Non-pigmented ciliary epithelial cell (primary cell): Measurements from ENCODE around the gene ADRA1B.
"Not testable (repeated sequence)": the region's sequence is repeated elsewhere in the genome, so short reads cannot be mapped to it uniquely, and the experiment has no call there.

Experiments used
- DNase-seq: peaks from one replicate; pipeline ENCODE4 v3.0.0-alpha.2; 2010; ENCODE audit warnings: low read depth

ADRA1B gene

DNA sequence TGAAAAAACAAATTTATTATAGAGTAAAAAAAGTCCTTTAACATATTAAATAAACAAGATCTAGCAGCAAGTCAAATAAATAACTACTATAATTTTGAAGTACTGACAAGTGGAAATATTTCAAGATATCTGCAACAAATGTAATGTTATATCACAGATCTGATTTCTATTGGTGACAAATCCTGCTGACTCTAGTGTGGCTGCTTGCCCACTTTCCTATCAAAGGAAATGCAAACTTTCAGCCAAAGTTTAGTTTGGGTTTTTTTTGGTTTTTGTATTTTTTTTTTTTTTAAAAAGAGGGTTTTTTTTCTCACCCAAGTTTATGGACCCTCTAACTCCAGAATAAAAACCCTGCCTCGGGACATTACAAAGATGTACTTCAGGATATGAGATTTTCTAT lies 12.9 kb downstream of the ADRA1B start:
- DNase-seq, result no peak

DNA sequence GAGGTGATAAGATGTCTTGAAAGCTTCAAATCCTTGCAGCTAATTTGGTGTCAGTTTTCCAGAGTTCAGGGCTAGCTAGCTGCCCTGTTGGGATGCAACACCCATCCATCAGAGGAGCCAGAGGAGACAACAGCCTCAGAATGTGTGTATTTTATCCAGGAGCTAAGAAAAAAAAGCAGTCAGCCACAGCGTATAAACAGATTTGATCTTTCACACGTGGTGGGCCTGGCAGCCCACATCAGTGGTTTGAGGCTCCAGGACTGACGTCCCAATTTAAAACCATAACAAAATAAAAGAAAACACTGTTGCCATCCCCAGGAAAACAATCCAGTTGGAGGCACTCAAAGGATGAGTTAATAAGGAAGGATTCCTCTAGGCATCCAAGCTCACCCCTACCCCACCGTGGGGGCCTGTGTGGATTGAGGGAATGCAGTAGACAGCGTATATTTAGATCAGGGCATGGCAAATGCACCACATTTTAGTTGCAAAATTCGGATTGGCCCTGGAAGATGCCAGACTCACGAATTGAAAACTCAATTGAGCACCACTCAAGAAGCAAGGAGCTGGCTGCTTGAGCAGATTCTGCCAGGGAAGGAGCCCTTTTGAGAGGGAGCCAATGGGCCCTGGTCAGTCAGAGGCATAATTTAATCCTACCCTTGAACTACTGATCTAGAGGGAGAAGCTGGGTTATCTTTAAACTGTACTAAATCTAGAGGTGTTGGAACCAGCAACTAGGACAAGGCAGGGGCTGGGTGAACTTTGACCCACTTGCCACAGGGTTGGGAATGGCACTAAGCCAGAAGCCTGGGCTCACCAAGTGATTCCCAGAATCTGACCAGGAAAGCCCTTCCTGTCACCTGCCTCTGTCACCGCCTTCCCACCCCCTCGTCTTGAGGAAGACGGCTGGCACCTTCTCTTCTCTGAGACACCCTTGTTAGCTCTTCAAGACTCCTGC lies 17.5 kb downstream of the ADRA1B start:
- DNase-seq, result no peak

DNA sequence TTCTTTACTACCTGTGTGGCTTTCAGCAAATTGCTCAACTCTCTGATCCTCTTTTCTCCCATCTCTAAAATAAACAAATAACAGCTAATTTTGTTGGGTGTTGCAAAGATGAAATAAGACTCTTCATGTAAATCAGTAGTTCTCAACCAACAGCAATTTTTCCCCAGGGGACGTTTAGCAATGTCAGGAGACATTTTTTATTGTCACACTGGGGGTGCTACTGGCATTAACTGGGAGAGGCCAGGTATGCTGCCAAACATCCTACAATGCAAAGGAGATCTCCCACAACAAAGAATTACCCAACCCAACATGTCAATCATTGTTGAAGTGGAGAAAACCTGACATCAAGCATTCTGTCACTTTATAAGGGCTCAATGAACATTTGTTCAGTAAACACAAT lies 19.7 kb downstream of the ADRA1B start:
- DNase-seq, result no peak

DNA sequence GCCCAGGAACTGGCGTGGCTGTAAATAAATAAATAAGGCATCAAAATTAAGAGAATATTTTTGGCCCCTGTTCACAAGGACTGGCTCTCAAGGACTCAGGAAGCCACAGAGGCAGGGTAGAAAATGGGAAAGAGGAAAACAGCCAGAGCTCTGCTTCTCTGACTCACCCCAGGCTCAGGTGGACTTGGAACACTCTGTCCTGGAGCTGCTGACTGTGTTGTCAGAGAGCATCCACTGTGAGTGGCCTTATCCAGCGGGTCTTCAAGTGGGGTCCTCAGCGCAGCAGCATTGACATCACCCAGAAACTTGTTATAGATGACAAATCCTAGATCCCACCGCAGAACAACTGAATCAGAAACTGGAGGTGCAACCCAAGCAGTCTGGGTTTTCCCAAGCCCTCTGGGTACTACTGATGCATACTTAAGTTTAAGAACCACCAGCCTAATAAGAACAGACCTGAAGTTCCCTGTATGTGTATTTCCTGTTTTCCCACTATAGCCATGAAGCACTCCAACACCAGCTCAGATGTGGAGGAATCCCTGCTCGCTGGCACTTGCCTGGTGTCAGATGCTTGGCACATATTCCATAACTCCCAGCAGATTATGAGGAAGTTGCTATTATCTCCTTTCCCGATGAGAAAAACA lies 20.5 kb downstream of the ADRA1B start:
- no peak for DNase-seq

DNA sequence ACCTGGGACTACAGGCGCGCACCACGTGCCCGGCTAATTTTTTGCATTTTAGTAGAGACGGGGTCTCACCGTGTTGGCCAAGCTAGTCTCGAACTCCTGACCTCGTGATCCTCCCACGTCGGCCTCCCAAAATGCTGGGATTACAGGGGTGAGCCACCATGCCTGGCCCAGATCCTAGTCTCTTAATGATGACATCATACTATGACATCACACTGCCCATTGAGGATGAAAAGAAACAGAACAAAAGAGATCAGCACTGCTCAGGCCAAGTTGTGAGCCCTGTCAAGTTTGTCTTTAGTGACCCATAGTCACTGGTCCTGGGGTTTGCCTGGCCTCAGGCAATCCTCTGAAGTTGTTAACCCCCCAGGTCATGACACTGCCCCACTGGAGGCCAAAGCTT lies 21.3 kb downstream of the ADRA1B start:
- DNase-seq, result no peak

DNA sequence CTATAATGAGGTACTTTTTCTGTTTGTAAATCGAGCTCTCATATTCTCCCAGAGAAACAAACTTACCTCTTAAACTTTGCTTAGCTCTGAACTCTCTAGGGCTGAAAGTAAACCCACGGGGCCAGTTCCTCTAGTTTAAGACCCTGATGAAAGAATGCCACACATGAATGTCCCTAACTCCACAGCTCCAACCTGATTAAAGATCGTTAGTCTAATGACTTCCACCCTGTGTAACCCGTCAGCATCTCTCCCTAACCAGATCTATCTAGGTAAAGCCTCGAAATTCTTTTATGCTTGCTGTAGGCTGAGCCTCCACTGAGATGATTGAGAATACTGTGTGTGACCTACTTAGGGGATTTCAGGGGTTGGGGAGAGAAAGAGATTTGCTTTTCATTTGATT lies 27.0 kb downstream of the ADRA1B start:
- DNase-seq, result no peak

DNA sequence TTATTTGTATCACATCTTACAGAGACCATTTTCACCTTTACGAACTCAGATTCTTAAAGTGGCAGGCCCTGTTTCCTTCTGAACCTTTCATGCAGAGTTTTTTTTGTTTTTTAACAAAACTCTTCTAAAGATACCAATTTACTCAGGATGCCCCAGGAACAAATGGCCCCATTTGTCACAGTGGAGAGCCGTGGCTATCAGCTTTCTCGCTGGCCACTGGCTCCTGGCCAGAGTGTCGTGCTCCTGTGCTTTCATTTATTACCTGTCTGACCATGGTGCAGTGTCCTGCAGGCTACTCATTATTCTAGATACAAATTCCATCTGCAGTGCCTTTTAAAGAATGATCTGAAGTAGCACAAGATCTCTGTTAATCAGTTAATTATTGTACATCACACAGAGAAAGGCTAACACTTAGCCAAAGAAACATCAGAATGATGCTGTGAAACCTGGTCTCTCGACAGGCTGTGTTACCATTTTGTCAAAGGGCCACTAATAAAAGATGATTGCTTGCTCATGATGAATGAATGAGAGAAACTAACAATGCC lies 27.8 kb downstream of the ADRA1B start:
- DNase-seq, result no peak

DNA sequence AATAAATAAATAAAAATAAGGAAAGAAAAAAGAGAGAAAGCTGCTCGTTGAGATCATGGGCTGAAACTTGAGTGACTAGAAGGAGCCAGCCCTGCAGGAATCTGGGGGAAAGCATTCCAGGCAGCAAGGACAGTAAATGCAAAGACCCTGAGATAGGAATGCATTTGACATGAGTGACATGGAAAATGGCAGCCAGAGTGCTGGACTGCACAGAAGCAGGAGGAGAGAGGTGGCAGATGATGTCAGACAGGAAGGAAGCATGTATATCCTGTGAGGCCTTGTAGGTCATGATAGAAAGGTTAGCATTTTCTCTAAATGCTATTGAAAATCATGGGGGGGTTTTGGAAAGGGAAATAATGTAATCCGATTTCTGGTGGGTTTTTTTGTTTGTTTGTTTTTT lies 29.1 kb downstream of the ADRA1B start:
- no peak for DNase-seq

DNA sequence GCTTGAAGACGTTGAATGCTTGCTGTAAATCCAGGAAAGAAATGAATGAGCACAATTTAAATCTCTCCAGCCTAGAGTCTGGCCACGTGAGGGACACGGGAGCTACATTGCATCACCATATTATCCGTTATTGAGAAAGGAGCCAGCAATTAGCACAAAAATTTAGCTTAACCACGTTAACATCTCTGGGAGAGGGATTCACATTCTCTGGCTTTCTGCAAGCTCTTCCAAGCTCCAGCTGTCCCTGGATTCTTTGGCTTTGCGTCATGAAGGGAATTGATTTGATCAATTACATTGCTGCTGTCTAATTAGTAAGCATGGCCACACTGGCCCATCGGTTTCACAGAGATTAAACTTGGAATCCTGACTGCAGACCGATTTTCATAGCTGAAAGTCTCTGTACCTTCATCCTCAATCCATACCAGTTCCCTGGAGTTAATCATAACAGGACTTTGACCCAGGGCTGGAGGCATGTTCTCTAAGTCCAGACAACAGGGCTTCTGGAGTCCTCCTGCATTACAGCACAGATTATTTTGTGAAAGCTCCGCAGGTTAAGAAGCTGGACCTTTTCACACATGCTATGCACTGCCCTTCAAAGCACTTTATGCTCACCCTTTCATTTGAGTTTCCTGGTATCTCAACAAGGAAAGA lies 31.6 kb downstream of the ADRA1B start:
- no peak for DNase-seq

DNA sequence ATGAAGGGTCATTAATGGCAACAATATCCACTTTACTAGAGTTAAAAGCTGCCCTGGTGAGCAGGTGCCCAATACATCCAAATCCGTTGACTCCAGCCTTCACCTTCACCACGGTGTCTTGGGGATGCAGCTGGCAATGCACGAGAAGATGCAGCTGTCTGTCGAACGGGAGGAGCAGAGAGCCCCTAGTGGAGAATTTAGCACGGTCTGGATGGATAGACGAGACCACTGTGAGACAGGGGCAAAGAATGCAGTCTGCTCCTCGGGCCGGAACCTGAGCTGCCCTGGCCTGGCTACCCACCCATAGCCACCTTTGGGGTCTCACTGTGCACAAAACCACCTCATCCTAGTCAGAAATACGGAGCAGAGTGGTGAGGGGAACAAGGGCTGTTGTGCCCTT lies 35.1 kb downstream of the ADRA1B start:
- DNase-seq, result no peak

DNA sequence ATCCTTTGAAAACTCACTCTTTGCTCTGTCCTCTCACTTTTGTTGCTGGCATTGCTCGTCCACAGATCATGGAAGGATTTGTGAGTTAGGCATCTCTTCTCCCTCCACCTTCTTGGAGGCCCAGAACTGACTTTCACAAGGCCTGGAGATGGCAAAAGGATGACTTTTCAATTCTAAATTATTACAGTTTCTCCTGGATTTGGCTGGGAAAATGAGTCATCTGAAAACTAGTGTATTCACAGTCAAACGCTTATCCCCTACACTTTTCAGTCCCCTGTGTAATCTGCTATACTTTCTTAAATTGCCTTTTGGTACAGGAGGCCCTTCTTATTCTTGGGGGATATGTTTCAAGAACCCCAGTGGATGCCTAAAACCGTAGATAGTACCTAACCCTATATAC lies 35.6 kb downstream of the ADRA1B start:
- no peak for DNase-seq

DNA sequence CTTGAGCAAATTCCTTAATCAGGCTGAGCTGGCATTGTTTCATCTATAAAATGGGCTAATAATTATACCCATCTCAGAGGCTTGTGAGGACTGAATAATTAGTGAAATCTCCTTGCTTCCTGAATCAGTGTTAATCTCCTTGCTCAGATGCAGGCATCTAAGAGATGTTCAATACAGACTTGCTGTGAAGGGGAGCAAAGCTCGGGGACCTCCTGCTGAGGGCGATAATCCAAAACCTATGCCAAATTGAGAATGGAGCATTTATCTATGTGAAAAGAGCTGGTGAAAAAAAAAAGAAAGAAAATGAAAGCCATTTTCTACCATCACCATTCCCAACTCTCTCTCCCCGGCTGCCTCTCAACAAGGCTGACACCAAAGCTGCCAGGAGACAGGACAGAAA lies 37.3 kb downstream of the ADRA1B start:
- no peak for DNase-seq

DNA sequence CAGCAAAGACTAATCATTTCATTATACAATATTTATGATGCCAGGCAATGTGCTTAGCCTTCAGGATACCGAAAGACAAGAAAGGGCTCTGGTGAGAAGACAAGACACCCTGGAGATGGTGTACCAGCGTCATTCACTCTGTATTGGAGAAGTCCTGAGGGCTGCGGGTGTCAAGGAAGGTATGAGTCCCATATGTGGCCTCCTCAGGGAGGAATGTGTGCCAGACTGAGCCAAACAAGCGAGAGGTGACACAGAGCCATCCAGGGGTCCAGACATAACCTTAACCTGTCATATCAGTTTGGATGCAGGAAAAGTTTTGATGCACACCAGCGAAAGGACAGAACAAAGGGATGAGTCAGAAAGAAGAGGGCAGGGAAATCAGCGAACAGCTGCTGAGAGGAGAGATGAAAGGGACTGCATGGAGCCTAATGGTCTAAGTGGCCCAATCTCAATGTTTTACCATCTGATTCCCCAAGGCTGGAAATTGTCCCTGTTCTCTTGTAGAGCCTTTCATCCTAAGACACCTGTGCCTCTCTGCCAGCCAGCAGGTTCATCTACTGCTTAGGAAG lies 38.9 kb downstream of the ADRA1B start:
- DNase-seq, result no peak

DNA sequence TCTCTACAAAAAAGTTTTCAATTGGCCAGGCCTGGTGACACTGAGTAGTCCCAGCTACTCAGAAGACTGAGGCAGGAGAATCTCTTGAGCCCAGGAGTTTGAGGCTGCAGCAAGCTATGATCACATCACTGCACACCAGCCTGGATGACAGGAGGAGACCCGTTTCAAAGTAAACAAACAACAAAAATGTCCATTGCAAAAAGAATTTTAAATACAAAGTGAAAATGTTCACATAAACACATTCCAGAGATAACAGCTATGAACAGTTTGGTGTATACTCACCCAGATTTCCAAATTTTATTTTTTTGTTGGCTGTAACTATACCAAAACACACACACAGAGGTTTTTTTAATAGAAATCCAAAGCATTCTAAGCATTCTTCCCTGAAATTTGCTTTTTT lies 39.8 kb downstream of the ADRA1B start:
- DNase-seq, result no peak

DNA sequence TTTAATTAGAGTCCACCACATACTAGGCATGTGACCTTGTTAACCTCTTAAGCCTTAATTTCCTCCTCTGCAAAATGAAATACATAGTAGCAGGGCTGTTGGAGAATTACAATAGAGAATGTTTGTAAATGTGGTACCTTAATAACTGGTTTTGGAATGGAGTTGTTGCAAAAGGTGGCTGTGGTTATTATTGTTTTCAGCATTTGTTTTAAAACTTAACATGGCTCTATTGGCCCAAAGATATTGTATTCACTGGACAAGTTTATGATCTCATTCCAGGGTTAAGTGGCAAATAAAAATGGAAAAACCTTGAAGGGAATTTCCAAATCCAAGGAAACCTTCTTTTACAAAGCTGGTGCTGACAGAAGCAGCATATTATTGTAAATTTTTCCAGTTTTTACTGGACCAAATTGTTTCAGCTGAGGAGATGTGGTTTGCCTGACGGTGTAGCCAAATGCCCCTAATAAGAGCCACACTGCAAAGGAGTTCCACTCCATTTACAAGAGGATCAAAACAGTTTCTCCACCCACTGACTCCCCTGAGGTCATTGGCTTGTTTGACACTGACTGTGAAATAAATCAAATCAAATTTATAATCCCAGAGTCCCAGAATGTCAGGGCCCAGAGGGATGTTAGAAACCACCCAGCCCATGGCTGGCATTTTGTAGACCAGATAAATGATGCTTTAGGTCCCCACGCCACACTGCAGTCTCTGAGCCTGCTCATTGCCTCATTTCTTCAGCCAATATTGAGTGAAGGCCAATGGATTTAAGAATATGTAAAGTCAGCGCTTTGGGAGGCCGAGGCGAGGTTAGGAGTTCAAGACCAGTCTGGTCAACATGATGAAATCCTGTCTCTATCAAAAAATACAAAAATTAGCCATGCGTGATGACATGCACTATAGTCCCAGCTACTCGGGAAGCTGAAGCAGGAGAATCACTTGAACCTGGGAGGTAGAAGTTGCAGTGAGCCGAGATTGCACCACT lies 45.2 kb downstream of the ADRA1B start:
- no peak for DNase-seq

DNA sequence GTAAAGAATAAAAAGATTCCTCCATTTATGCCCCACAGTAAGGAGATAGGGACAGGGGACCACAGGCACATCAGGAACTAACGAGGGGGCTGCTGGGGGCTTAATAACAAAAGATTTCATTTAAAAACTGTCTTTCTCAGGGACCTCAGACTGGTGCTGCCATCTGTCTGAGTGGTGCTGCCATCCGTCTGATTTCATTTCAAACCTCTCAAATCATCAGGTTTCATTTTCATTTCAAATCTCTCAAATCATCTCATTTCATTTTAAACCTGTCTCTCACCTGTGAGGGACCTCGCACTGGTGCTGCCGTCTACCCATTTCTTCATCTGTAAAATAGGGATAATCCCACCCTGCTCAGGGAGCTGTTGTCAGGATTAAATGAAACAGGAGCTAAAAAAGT lies 45.9 kb downstream of the ADRA1B start:
- DNase-seq, result no peak

DNA sequence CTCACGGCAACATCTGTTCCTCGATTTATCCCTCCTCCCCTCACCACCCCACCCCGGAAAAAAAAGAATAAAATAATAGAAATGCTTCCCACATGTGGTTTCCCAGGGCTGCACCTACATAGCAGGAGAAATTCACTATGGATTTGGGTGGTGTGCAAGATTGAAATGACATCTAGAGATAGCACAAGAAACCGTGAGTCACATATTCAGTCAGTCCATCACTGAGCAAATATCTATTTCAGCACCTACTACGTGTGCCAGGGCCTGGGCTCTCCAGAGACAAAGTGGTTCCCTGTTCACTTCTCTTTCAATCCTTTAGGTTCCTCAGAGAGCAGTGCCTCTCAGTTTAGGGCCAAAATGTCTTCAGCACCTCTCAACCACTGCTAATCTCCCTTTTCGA lies 47.7 kb downstream of the ADRA1B start:
- DNase-seq, result no peak

DNA sequence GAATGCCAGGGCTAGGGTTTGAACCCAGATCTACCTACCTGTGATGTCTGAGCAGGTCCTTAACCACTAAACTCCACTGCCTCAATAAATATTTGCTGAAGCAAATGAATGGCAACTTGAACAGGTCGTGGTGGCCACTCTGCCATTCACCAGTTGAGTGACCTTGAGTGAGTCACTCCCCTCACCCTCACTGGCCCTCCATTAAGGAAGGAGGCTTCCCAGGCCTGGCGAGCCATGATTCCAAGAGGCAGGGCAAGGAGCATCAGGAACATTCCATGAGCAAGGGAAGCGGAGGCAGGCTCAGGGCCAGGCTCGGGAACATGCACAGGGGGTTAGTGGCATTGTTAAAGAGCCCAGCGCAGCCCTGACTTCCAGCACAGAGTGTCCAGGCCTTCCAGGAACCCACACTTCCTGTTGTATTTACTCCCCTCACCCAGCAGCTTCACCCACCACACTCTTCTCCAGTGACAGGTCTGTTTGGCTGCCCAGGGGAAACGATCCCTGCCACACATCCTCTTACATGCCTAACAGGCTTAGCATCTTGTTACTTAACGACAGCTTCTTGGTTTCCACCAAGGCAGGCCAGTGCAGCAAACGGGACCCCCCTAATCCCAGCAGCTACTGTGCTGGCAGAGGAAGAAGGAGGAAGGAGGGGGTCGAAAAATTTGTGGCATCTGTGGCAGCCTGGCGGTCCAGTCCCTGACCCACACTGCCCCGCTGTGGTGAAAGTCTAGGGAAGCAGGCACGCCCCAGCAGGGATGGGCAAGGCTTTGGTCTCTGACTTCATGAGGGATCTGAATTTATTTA lies 49.0 kb downstream of the ADRA1B start:
- DNase-seq, result peak; percentile 35

DNA sequence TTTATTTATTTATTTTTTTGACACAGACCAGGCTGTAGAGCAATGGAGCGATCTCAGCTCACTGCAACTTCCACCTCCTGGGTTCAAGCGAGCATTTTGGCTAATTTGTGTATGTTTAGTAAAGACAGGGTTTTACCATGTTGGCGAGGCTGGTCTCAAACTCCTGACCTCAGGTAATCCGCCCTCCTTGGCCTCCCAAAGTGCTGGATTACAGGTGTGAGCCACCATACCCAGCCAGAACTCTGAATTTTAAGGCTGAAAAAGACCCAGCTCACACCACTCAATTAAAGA lies 49.5 kb downstream of the ADRA1B start:
- DNase-seq, result not testable (repeated sequence)

DNA sequence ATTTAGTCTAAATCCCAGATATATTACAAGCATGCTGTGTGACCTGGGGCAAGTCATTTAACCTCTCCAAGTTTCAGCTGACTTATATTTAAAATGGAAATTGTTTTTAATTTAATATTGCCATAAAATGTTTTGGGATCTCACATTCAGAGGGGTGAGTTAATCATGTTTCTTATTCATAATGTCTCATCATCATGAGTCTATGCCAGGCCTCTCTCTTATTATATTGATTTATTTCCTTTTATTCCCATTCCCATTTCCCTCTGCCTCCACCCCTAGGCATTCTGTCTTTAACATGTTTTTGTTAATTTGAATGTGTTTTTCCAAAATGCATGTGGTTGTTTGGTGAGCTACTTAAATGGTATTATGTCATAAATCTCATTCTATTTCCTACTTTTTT lies 53.7 kb downstream of the ADRA1B start:
- DNase-seq, result no peak

DNA sequence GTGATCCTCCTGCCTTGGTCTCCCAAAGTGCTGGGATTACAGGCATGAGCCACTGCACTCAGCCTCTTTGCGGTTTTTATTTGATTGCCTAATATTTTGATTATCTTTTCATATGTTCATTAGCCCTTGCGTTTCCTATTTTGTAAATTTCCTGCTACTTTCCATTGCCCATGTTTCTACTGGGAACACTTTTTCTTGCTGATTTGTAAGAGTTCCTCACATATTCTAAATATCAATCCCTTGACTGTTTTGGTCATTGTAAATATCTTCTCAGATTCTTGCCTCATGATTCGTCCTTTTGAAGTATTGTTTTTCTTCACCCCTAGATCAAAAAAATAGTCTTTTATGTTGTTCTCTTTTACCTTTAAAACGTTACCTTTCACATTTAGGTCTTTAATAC lies 54.8 kb downstream of the ADRA1B start:
- DNase-seq, result peak; percentile 49
